Activated T-helper 9 cell treated with anti-CD3 and anti-CD28 coated beads, Interleukin-2, amount 50 U/mL, for 16 hours (primary cell): Measurements from ENCODE around the gene LINC01488.

Experiments used
- DNase-seq: peaks from one replicate; pipeline ENCODE4 v3.0.0-alpha.2; 2020; ENCODE audit warnings: low read depth

The LINC01488 gene

DNA sequence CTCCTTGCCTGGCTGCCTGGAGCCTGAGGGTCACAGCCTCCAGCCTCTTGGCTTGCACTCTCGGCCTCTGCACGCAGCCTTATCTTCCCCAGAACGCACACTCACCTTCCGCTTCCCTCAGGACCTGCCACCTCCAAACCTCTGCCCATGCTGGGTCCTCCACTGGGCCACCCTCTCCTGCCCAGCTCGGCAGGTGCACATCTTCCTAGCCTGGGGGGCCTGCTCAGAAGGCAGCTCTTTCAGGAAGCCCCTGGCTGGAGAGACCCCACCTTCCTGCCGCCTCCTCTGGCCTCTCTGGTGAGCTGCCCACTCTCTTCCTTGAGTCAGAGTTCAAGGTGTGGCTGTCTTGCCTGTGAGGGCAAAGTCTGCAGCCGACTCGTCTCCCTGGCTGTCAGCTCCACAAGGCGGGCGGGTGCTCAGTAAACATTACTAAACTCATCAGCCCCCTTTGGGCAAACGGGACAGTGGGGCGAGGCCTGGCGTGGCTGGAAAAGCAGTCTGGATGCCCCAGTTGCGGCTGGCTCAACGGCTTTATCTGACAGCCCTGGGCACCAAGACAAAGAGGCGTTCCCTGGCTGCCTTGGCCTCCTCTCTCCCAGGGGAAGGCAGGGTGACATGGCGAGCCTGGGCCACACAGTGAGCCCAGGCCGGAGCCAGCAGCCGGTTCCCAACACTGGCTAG is 1.7 kb upstream of the LINC01488 start:
- no peak for DNase-seq

DNA sequence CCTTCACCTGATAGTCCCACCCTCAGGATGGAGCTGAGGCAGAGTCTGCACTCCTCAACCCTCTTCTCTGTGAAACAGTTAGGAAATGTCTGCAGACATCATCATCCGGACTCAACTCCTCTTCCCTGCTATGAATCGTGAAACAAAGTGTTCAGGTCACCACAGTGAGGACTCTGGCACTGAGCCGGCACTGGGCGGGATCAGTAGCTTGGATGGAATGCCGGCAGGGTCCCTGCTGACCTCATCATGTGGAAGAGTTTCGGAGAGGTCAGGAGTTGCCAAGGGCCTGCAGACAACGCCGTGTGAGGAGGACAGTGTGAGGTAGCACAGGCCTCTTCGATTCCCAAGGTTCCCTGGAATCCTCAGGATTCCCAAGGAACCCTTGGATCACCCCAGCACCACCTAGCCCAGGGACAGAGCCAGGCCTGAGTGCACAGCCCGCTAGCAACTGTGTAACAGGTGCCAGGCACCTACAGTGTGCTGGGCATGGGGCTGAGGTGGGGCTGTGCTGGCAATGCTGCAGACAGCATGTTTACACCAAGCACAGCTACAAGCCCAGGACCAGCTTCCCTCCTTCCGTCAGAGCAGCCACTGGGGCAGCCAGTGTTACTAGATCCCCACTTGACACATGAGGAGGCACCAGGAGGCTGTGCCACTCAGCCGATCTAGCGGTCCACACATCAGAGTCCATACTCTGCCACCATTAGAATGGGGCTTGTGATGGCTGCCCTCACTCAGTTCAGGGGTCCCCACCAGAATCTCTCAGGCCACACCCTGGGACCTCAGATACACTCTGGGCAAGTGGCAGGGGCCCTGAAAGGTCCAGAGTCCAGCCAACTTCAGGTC is 693 bp upstream of the LINC01488 start:
- DNase-seq, result no peak

DNA sequence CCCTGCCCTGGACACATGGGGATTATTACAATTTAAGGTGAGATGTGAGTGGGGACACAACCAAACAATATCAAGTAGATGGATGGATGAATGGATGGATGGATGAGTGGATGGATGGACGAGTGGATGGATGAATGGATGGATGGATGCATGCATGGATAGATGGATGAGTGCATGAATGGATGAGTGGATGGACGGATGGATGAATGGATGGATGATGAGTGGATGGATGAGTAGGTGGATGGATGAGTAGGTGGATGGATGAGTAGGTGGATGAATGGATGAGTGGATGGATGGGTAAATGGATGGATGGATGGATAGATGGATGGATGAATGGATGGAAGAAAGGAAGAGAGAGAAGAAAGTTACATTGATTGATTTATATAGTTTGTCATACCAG is 859 bp downstream of the LINC01488 start:
- no peak for DNase-seq

DNA sequence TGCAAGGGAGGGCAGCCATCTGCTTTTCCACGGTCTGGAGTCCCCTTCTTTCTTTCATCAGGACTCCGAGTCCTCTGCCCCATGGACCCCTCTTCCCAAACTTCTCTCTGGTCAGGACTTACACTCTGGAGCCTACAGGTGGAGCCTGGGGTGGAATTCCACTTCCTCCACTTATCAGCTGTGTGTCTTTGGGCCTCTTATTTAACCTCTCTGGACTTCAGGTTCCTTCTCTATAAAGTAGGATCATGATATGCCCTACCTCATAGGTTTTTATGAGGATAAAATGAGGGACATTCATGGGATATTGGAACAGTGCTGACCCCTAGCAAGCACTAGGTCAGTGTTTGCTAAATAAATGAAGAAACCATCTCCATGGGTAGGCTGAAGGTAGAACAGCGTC is 1.7 kb downstream of the LINC01488 start:
- DNase-seq, result no peak

DNA sequence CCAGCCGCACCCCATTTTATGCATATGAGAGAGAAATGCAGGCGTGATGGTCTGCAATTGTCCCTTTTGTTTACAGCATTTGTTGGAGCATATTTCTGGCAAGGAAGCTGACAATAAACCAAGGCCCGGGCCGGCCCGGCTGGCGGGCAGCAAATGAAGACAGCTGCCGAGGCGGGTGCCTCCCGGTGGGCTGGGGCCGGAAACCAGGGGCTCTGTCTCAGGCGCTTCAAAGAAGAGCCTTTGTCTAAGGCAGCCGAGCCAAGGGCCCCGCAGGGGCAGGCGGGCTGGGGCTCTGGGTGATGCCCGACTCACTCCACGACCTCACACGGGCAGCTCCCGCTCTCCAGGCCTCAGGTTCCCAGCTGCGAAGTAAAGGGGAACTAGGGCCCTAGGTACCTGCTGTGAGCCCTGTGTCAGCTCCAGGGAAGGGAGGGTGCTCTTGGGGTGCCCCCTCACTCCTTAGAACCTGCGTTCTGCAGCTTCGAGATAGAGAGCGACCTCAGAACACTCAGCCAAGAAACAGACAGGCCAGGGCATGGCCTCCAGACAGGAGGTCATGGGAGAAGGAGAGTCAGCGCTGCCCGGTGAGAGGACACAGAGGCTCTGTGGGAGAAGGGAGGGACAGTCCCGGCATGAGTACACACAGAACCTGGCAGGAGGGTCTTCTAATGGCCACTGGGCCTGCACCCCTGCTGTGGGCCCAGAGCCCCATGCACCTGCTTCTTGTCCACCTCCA is 2.4 kb downstream of the LINC01488 start:
- no peak for DNase-seq

DNA sequence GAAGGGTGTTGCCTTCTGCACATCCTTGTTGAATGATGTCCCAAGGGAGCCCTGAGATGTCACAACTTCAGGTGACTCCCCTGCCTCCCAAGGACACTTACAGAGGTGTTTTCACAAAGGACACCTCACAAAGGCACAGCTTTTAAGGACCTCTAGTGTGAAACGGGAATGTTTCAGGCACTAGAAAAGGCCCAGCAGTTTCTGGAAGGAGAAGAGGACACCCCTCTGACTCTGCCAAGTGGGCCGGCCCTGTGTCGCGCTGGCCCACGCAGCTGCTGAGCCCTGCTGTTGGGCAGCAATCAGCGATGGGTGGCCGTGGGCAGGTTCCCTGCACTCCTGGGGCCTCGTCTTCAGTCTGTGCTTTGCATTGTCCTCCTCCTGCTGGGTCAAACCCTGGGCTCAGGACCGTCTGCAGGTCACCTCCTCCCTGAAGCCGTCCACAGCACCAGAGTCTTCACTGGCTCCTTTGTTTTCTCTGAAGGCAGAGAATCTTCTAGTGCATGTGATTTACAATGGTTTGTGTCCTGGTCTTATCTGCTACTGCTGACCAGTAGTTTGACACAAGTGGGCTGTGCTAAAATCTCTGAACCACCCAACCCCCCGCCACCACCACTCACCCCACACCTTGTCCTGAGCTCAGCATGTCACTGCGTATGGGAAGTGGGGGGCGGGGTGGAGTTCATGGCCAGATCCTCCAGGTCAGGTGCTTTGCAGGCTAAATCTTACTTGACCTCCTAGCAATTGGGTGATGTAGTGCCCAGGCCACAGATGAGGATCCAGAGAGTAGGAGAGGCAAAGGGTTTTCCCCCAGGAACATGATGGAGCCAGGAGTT is 3.2 kb downstream of the LINC01488 start:
- no peak for DNase-seq

DNA sequence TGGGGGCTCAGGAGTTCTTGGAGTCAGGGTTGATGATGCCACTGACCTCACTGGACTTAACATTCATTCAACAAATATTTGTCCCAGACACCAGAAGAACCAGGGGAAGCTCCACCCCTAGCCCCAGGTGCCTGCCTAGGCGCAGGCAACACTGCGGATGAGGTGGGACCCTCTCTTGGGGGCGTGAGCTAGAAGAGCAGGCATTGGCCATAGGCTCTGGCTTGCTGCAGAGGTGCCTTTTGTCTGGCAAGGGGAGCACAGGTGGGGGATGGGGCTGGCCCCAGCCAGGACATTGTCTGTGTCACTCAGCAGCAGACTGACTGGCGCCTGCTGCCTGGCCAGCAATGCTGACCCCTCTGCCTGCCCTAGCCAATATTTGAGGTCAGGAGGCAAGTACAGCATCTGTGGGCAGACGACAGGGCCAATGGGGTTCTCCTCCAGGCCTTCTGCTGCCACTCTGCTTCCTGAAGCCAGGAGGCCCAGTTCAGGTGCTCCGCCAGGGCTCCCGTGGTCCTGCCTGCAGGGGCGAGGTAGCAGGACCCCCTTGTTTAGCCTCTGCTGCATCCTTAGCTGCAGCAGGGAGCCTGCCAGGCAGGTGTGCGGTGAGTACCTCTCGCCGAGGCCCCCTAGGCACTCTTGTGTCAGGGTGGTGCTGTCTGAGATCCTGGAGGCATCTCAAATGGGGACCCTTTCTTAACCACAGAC is 4.0 kb downstream of the LINC01488 start:
- DNase-seq, result no peak

DNA sequence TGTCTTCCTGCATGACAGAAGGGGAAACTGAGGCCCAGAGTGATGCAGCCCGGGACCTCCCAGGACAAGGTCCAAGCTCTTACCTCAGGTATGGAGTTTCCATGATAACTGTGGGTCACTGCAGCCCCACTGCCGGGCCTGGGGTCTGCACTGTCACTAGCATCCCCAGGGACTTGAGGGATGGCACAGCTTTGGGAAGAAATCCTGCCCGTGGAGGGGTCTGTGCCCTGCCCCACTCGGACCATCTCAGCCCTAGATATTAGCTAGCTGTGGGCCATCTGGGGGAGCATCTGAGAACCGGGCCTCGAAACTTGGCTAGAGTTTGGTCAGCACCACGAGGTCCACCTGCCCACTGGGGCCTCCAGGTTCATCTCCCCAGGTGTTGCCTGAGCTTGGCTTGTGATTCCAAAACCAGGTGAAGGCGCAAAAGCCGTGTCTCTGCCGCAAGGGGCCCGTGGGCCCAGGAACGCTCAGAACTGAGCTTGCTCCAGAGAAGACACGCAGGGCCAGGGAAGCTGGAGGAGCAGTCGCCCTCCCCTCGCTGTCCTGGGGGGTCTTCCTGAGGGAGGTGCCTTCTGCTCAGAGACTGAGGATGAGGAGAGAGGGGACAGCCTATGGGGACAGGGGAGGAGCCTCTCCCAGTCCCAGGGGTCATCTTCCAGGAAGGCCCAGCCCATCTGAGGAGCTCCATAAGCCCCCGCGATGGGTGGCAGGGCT is 4.8 kb downstream of the LINC01488 start:
- no peak for DNase-seq

DNA sequence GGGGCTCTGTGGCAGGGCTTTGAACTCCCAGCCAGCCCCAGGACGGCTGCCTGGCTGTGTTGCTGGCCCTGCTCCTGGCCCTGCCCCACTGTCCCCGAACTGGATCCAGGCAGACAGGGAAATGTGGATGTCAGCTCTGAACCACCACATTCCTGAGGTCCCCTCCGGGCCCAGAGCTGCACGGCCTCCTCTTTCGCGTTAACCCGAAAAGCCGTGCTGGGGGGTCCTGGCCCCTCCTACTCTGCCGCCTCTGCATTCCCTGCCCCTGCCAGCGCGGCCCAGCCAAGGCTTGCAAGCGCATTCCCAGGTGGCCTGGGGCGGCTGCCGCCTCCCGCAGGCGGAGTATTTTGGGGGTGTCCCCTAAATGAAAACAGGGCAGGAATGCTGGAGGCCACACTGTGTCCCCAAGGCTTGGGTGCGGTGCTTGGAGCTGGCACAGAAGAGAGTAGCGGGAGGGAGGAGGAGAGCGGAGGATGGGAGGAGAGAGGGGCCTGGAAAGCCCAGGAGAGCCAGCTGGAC is 5.4 kb downstream of the LINC01488 start:
- DNase-seq, result no peak

DNA sequence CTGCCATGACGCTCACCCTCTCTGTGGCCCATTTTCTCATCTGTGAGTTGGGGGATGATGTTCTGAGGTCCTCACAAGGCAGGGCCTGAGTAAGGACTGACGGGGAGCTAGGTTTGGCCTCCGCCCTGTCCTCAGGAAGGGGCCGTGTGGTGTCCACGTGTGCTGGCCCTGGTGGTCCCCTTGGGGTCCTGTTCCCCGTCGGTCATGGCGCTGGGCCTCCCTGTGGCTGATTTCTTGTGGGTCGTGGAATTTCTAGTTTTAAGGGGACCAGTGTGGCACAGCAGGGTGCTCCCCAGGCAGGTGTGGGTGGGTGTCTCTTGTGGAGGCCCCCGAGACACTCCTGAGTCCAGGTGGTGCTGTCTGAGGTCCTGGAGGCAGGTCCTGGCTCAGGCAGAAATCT is 5.9 kb downstream of the LINC01488 start:
- no peak for DNase-seq

DNA sequence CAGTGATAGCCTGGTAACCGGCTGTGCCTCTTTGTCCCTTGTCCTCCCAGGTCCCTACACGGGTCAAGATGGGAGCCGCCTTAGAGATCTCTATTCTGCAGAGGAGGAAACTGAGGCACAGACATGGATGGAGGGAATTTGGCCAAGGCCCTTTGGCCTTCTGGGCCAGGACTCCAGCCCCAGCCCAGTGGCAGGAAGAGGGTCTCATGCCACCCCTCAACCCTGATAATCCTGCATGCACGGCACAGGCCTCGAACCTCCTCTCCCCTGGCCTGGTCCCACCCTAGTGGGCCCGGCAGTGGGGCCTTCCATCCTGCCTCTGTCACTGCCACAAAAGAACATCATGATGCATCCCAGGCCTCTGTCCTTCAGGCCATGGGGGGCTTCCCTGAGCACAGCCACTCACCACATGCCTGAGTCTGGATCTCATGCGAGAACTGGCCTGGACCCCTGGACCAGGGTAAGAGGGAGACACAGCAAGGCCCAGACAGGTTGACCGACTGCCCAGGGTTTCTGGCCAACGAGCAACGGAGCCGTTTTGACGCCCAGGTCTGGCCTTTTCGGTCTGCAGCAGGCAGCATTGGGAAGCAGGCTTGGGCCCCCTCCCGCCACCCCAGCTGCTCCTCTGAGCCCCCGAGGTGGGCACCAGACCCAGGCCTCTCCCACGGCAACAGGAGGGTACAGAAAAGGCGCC is 6.5 kb downstream of the LINC01488 start:
- DNase-seq, result no peak

DNA sequence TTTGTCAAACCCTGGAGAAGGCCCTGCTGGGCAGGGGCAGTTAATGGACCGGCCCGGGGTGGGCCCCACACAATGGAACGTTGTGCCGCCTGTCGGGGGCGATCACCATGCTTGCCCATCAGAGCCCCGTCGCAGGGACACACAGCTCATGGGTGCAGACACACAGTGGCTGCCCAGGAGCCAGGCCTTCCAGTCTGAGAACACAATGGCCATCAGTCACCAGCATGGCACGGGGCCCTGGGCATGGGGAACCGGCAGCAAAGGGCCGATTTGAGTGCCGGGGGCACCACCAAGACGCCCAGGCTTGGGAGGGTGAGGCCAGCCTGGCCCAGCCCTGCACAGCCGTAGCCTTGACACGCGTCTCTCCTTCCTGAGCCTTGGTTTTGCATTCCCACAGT is 7.1 kb downstream of the LINC01488 start:
- DNase-seq, result no peak

DNA sequence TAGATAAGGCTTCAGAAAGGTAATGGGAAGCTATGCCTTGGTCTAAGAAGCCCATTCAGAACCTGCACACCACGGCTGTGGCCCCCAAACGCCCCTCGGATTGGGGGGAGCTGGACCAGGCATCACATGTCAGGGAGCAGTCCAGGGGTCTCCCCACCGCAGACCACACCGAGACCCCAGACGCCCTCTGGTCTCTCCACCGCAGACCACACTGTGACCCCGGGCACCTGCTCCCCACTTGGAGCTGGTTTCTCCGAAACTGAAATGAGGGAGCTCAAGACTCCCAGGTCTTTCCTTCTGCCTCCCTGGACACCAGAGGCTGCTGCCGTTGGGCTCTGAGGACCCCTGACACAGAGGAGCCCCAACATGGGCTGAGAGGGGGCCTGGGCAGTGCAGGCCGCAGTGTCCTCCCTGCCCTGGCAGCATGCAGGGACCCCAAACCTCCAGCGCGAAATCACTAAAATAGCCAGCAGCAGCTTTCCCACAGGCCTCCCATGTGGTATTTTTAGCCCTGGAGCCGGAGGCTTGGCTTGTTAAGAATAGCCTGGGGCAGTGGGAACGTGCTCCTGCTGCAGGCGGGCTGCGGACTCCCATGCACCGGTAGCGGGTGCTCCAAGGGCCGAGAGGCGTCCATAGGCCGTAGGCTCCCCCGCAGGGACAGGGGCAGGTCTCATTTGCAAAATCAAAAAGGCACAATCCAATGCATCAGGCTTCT is 7.7 kb downstream of the LINC01488 start:
- DNase-seq, result no peak

DNA sequence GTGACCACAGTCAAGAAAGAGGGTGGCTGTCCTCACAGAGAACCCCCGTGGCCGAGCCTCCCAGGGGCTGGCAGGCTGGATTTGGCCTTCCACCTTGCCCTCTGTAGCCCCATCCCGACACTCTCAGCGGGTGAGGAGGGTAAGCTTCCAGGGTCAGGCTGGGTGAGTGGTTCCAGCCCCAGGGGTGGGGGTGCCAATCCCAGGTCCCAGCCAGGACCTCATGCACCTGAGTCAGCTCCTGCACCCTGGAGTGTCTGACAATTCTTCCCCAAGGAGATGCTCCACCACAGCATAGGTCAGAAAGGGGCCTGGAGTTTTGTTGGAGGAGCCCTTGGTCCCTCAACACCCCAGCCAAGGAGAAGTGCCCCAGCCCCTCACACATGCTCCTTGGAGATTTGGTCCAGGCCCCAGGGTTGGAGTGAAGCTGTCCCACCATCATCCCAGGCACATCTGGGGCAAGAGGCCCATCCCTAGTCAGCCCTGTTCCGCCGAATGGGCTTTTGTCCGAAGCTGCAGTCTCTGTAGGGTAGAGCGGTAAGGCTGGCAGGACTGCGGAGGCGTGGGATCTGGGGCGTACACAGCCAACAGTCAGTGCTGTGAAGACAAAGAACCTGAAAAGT is 8.4 kb downstream of the LINC01488 start:
- no peak for DNase-seq

DNA sequence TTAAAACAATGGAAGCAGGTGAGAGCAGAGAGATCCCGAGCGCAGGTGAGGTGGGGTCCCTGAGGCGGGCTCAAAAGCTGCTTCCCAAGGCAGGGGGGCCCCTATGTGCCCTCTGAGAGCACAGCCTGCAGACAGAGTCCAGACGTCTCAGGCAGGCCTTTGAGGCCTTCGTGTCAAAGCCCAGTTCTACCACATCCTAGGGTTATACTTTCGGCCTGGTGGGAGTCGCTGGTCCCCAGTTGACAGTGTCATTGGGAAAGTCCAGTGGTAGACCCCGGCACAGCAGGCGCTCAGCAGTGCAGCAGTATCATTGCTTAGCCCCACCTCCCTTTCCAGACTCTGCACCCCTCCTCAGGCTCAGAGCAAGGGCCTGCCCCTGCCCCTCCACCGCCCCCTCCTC is 9.1 kb downstream of the LINC01488 start:
- DNase-seq, result no peak

DNA sequence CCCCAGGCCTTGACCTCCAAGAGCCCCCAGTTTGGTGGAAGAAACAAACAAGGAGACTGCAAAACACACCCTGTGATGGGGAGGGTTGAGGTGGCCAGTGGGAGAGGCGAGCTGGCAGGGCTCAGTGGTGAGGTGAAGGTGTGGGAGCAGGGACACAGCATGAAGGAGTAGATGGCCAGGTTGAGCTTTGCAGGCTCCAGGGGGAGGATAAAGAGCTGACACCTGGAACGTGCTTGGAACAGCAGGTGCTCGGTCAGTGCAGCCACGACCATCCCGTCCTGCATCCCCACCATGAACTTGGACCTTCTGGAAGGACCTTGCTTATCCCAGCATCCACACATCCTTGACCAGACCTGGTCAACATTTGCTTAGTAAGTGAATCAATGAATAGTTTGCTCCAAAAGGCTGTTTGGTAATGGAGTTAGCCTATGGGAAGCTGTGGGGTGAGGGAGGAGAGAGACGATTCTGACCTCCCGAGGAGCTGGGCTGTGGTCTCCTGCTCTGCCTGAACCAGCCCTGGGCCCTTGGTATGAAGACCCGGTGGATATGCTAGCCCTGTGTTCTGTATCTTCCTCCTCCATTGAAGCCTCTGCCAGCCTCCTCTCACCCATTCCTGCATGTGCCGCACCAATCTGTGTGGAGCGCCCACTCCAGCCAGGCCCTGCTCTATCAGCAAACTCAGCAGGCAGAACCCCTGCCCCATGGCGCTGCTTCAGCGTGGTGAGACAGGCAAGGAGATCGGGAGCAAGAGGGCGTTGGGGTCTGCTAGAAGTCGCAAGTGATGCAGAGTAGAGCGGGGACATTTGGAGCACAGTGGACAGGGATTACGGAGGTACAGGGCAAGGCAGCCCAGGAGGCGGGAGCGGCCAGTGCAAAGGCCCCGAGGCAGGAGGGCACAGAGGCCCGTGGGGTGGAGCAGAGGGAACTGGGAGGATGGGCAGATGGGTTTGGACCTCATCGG is 9.9 kb downstream of the LINC01488 start:
- no peak for DNase-seq

DNA sequence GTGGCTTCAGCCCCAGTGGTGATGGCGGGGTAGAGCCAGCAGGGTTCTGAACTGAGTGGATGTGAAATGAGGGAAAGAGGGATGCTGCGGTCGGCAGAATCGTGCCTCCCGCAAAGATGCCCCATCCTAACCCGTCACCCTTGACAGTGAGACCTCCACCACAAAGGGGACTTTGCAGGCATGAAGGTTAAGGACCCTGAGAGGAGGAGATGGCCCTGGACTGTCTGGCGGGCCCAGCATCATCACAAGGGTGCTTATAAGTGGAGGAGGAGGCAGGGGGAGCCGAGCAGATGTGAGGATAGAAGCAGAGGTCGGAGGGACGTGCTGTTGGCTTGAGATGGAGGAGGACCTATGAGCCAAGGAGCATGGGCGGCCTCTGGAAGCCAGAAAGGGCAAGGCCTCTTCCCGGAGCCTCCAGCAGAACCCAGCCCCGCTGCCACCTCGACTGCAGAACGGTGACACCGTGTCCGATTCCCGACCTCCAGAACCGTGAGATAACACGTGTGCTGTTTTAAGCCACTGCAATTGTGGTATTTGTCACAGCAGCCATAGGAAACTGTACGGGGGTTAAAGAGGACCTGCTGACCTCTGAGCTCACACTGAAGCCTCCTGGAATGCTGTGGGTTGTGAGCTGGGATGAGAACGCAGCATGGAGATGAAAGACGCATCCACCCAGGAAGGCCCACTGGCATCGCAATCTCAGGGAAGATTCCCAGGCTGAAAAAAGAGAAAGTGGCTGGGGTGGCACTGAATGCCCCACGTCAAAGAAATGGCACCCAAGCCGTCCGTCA is 10.9 kb downstream of the LINC01488 start:
- DNase-seq, result no peak
